K562 (cell line): Measurements from ENCODE around the gene BRWD1. TPM values are rescaled to one million over a fixed set of nuclear protein-coding genes. Genes with fewer than 3 reads are reported as not detected.

Source experiments
- ATAC-seq: fragments of 200-7000 bp; cut with Tn5 transposase; 3 replicates; pipeline ENCODE4 v1.9.1; 2020; ENCODE audit warnings: moderate library complexity
- BruUV-seq: library from RNA; stranded (reverse); fragments of 400-500 nt; replicated peaks from 2 replicates; lab custom pipeline; 2021; lab: Mats Ljungman, UMichigan
- CTCF ChIA-PET: fragments of 300-600 bp; formaldehyde crosslinking; extraction: SDS; loops from one replicate; lab custom pipeline; 2021; ENCODE audit warnings: low intra/inter-chr PET ratio; lab: Yijun Ruan, JAX
- POLR2A ChIA-PET: fragments of 300-600, 350-650 bp; sonication (Branson Sonifier 250); formaldehyde crosslinking; extraction: SDS; loops from one replicate; lab custom pipeline; 2021; ENCODE audit warnings: antibody characterized with exemption, inconsistent platforms; lab: Yijun Ruan, JAX
- DNase-seq, 4 experiments: peaks; one replicate each; pipeline versions ENCODE4 v3.0.0 to v3.0.0-alpha.2; 2011 to 2018; ENCODE audit warnings: low spot score in 3 of 4, mixed read lengths in 3 of 4; ENCODE audit errors: extremely low read depth in 1 of 4
- FAIRE-seq: peaks from 2 replicates; lab custom pipeline; 2011; peaks lifted over from hg19 to GRCh38; lab: Jason Lieb, UNC
- H2AFZ ChIP-seq: 2 replicates; pipeline ENCODE4 v1.6.0; 2011; ENCODE audit warnings: low read depth, low read length, control low read depth, inconsistent platforms
- H3K27ac ChIP-seq: fragments of 200-600 bp; 3 replicates; pipeline ENCODE4 v1.8.0; 2011; ENCODE audit warnings: low read depth, mild to moderate bottlenecking, control low read depth, inconsistent platforms, low read length, moderate library complexity, mixed read lengths; ENCODE audit errors: extremely low read depth
- H3K27me3 ChIP-seq, 2 experiments: fragments of 300-600 bp in 1 of 2; 2 replicates in 1 of 2; 3 replicates in 1 of 2; pipeline versions ENCODE4 v1.6.0 to v1.8.0; 2011; ENCODE audit warnings: inconsistent platforms in 2 of 2, low read length in 2 of 2, mild to moderate bottlenecking in 1 of 2, mixed read lengths in 1 of 2, moderate library complexity in 1 of 2; ENCODE audit not compliant: control insufficient read depth in 2 of 2, insufficient read depth in 2 of 2
- H3K36me3 ChIP-seq: fragments of 300-600 bp; 3 replicates; pipeline ENCODE4 v1.8.0; 2011; ENCODE audit warnings: mild to moderate bottlenecking, low read length, inconsistent platforms; ENCODE audit not compliant: control insufficient read depth, insufficient read depth
- H3K4me1 ChIP-seq, 2 experiments: fragments of 200-600 bp in 1 of 2; replicated peaks in 1 of 2; 2 replicates in 1 of 2; 3 replicates in 1 of 2; pipeline versions ENCODE4 v1.5.1 to v1.8.0; 2011; ENCODE audit warnings: inconsistent platforms in 2 of 2, low read length in 2 of 2, mild to moderate bottlenecking in 1 of 2, mixed read lengths in 1 of 2, moderate library complexity in 1 of 2; ENCODE audit not compliant: control insufficient read depth in 2 of 2, insufficient read depth in 2 of 2
- H3K4me2 ChIP-seq: 2 replicates; pipeline ENCODE4 v1.6.1; 2011; ENCODE audit warnings: low read length, control low read depth, inconsistent platforms, mixed read lengths; ENCODE audit not compliant: insufficient read depth
- H3K4me3 ChIP-seq: fragments of 200-600 bp; sonication (generic), shearing (Covaris generic); 2 replicates; pipeline ENCODE4 v1.5.1; 2016; ENCODE audit warnings: control low read depth, inconsistent platforms
- H3K79me2 ChIP-seq: fragments of 200-600 bp; 3 replicates; pipeline ENCODE4 v1.8.0; 2011; ENCODE audit warnings: low read length, inconsistent platforms; ENCODE audit not compliant: control insufficient read depth, insufficient read depth
- H3K9ac ChIP-seq, 2 experiments: 2 replicates each; pipeline versions ENCODE4 v1.6.0 to v1.6.1; 2011; ENCODE audit warnings: low read depth in 2 of 2, low read length in 2 of 2, control low read depth in 1 of 2, inconsistent platforms in 1 of 2, mild to moderate bottlenecking in 1 of 2, mixed read lengths in 1 of 2; ENCODE audit not compliant: insufficient read depth in 1 of 2
- H3K9me1 ChIP-seq: one replicate; pipeline ENCODE4 v1.6.0; 2011; ENCODE audit warnings: inconsistent platforms, mild to moderate bottlenecking, low read length, moderate library complexity; ENCODE audit not compliant: control insufficient read depth, insufficient read depth
- H3K9me3 ChIP-seq: replicated peaks from 2 replicates; pipeline ENCODE4 v1.5.1; 2011; ENCODE audit warnings: low read depth, low read length, inconsistent platforms; ENCODE audit not compliant: control insufficient read depth, insufficient read depth
- H4K20me1 ChIP-seq: replicated peaks from 2 replicates; pipeline ENCODE4 v1.6.1; 2011; ENCODE audit warnings: low read length, inconsistent platforms, mixed read lengths; ENCODE audit not compliant: control insufficient read depth, insufficient read depth
- CBX1 ChIP-seq: sonication (generic); IDR thresholded peaks from 2 replicates; pipeline ENCODE4 v1.6.1; 2016; ENCODE audit warnings: antibody characterized with exemption, low read depth, mild to moderate bottlenecking
- CEBPB ChIP-seq: fragments of 450-650 bp; IDR thresholded peaks from 2 replicates; pipeline ENCODE4 v1.6.1; 2016; ENCODE audit warnings: missing genetic modification characterization, missing compliant biosample characterization
- CHD1 ChIP-seq: fragments of 200-600 bp; sonication (generic); IDR thresholded peaks from one replicate; pipeline ENCODE4 v1.6.1; 2012; ENCODE audit warnings: mild to moderate bottlenecking, moderate library complexity, low read length, inconsistent platforms
- DMBX1 ChIP-seq: fragments of 250-450 bp; sonication (Bioruptor Pico); IDR thresholded peaks from 2 replicates; pipeline ENCODE4 v1.8.0; 2022; ENCODE audit warnings: inconsistent platforms, mild to moderate bottlenecking, moderate library complexity, borderline replicate concordance
- EGR1 ChIP-seq: fragments of 450-650 bp; conservative IDR thresholded peaks from 2 replicates; pipeline ENCODE4 v1.6.1; 2017; ENCODE audit warnings: mild to moderate bottlenecking
- HDAC1 ChIP-seq, 2 experiments: fragments of 450-650 bp; IDR thresholded peaks; 2 replicates each; pipeline ENCODE4 v1.6.1; 2016 to 2017; ENCODE audit warnings: inconsistent platforms in 1 of 2, mild to moderate bottlenecking in 1 of 2, moderate library complexity in 1 of 2
- NCOA6 ChIP-seq: fragments of 450-650 bp; IDR thresholded peaks from 2 replicates; pipeline ENCODE4 v1.6.1; 2017; ENCODE audit warnings: mild to moderate bottlenecking
- NFXL1 ChIP-seq: fragments of 450-650 bp; formaldehyde crosslinking; IDR thresholded peaks from 2 replicates; pipeline ENCODE4 v1.4.0; 2021; ENCODE audit warnings: mild to moderate bottlenecking
- PPARD ChIP-seq: fragments of 250-450 bp; sonication (Bioruptor Pico); IDR thresholded peaks from 2 replicates; pipeline ENCODE4 v1.8.0; 2022; ENCODE audit warnings: inconsistent platforms, mild to moderate bottlenecking, moderate library complexity
- SMARCA5 ChIP-seq: fragments of 450-650 bp; IDR thresholded peaks from 2 replicates; pipeline ENCODE4 v1.6.1; 2016
- TSC22D4 ChIP-seq: fragments of 450-650 bp; IDR thresholded peaks from 2 replicates; pipeline ENCODE4 v1.6.1; 2016; ENCODE audit warnings: missing genetic modification characterization, missing biosample characterization, control low read depth
- ZKSCAN1 ChIP-seq: fragments of 150-350 bp; IDR thresholded peaks from 2 replicates; pipeline ENCODE4 v1.6.1; 2016; ENCODE audit warnings: low read depth, low read length
- ZNF174 ChIP-seq: fragments of 250-450 bp; sonication (Bioruptor Pico); IDR thresholded peaks from 2 replicates; pipeline ENCODE4 v1.4.0; 2020; ENCODE audit warnings: mild to moderate bottlenecking
- WGBS: fragments of 100-300 bp; shearing (Covaris generic); methylation state at CpG from one replicate; pipeline ENCODE4 v1.1.6; 2016; ENCODE audit warnings: low coverage, mixed read lengths; ENCODE audit not compliant: insufficient coverage; ENCODE audit errors: missing lambda C conversion rate; 5-methylcytosine and 5-hydroxymethylcytosine counted together
- in situ Hi-C: fragments of 300-500 bp; cut with MboI; formaldehyde crosslinking; loops from 4 replicates; pipeline ENCODE4 v1.15.0; 2018; ENCODE audit warnings: inconsistent platforms, mixed read lengths
- intact Hi-C: fragments of 100-400 bp; cut with micrococcal nuclease; formaldehyde crosslinking; loops from 2 replicates; pipeline ENCODE4 v1.14.2; 2022
- polyA plus RNA-seq, 8 experiments: library from polyadenylated mRNA; depleted of rRNA in 4 of 8; stranded (reverse) in 5 of 8; unstranded in 3 of 8; fragments of >200 nt; fragmentation: Nextera tagmentation in 2 of 8; fragmentation: Illumina TruSeq in 1 of 8; extraction: Ambion mirVana in 2 of 8; extraction: Trizol in 1 of 8; gene quantifications; 2 replicates each; pipeline versions ENCODE4 v1.2.1 to v1.2.3, GENCODE V29; 2011 to 2014; ENCODE audit warnings: inconsistent platforms in 1 of 8, missing spikeins in 1 of 8
- total RNA-seq, 7 experiments: library from RNA; depleted of rRNA in 6 of 7; stranded (reverse); fragments of >200 nt in 6 of 7; fragmentation: Illumina TruSeq in 2 of 7; extraction: Trizol in 2 of 7; gene quantifications; 2 replicates each; pipeline versions ENCODE4 v1.2.1 to v1.2.3, GENCODE V29; 2011 to 2021; ENCODE audit warnings: low replicate concordance in 1 of 7
- TF ChIP-seq, protein P1 (sequence below): conservative IDR thresholded peaks from 2 replicates; pipeline ENCODE4 v1.6.1; 2011; ENCODE audit warnings: low read depth, mild to moderate bottlenecking, low read length; ENCODE audit not compliant: control insufficient read depth
- TF ChIP-seq, protein P2 (sequence below): fragments of 450-650 bp; IDR thresholded peaks from 2 replicates; pipeline ENCODE4 v1.6.1; 2016; ENCODE audit warnings: low read depth

BRWD1 gene
- total and polyA plus RNA-seq, 9 of the 15 experiments (the other 6 are each of a cell fraction or from before 2014, with no cell fraction given) = 10.1 to 60.2 (median 34.1) TPM

DNA sequence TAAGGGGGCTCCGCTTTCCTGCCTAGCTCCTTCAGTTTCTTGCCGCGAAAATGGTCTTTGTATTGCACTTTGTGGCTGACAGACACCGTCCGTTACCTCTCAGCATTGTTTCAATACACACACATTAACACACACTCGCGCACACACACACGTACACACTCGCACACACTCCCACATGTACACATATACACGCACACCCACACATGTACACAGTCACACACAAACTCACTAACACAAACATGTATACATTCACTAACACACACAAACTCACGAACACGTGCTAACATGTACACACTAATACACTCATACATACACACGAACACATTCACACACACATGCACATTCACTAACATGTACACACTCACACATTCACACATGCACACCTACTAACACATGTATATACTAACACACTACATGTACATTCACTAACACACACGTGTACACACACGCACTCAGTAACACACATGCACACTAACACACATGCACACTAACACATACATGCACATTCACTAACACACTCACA lies 179.1 kb downstream of the BRWD1 start:
- FAIRE-seq = peak; percentile 42
- Histone ChIP-seq H3K9ac (no peak overlapping the region), H3K79me2 (no peaks in the 10 kb centered on the region), H3K4me1 (peaks cover 0 to 6% of the 10 kb centered on the region in 2 experiments; a peak in 3 of 5 replicates), H4K20me1 (no peaks in the 10 kb centered on the region), H3K4me3 (no peak overlapping the region), H3K4me2 (no peak overlapping the region), H3K27me3 (peaks cover 4 to 19% of the 10 kb centered on the region in 2 experiments; a peak in 4 of 5 replicates), H2AFZ (no peak overlapping the region), H3K27ac (no peak overlapping the region), H3K9me1 (no peaks in the 10 kb centered on the region), H3K9me3 (no peaks in the 10 kb centered on the region), H3K36me3 (no peaks in the 10 kb centered on the region)
- no peak for ATAC-seq
- in situ Hi-C loops = no loop called here
- no peak for DNase-seq
- intact Hi-C loops = no loop called here
- no TSS peak for BruUV-seq
- ChIA-PET CTCF (no interaction called here), POLR2A (interaction anchor here (0.6 to 0.8 kb wide), 4 partner anchors 36 to 293 kb away, joined by 3 to 5 read pairs (median 3); no protein-coding TSS in a partner anchor)
- 16% methylated on average over 15 of the region's 15 CpGs for WGBS
- TF ChIP-seq NFXL1 (CRISPR knock-in tag) (no peak), ZKSCAN1 (no peak), SMARCA5 (0 out of 2 replicates have a peak, but pooled peaks have one; percentile 19), EGR1 (no peak), CEBPB (tag) (no peak), CBX1 (no peak), ZNF174 (no peak), TSC22D4 (peak; percentile 81; the same call in 1 of the 2 replicates), DMBX1 (CRISPR knock-in tag) (no peak), CHD1 (no peak), HDAC1 (IDR thresholded peaks at IDR 0.05) (0 out of 4 replicates have a peak, but pooled peaks of 1 of the 2 experiments have one; percentile 24), PPARD (no peak), NCOA6 (no peak)
- TF ChIP-seq, protein P1, sequence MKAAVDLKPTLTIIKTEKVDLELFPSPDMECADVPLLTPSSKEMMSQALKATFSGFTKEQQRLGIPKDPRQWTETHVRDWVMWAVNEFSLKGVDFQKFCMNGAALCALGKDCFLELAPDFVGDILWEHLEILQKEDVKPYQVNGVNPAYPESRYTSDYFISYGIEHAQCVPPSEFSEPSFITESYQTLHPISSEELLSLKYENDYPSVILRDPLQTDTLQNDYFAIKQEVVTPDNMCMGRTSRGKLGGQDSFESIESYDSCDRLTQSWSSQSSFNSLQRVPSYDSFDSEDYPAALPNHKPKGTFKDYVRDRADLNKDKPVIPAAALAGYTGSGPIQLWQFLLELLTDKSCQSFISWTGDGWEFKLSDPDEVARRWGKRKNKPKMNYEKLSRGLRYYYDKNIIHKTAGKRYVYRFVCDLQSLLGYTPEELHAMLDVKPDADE = no peak
- TF ChIP-seq, protein P2, sequence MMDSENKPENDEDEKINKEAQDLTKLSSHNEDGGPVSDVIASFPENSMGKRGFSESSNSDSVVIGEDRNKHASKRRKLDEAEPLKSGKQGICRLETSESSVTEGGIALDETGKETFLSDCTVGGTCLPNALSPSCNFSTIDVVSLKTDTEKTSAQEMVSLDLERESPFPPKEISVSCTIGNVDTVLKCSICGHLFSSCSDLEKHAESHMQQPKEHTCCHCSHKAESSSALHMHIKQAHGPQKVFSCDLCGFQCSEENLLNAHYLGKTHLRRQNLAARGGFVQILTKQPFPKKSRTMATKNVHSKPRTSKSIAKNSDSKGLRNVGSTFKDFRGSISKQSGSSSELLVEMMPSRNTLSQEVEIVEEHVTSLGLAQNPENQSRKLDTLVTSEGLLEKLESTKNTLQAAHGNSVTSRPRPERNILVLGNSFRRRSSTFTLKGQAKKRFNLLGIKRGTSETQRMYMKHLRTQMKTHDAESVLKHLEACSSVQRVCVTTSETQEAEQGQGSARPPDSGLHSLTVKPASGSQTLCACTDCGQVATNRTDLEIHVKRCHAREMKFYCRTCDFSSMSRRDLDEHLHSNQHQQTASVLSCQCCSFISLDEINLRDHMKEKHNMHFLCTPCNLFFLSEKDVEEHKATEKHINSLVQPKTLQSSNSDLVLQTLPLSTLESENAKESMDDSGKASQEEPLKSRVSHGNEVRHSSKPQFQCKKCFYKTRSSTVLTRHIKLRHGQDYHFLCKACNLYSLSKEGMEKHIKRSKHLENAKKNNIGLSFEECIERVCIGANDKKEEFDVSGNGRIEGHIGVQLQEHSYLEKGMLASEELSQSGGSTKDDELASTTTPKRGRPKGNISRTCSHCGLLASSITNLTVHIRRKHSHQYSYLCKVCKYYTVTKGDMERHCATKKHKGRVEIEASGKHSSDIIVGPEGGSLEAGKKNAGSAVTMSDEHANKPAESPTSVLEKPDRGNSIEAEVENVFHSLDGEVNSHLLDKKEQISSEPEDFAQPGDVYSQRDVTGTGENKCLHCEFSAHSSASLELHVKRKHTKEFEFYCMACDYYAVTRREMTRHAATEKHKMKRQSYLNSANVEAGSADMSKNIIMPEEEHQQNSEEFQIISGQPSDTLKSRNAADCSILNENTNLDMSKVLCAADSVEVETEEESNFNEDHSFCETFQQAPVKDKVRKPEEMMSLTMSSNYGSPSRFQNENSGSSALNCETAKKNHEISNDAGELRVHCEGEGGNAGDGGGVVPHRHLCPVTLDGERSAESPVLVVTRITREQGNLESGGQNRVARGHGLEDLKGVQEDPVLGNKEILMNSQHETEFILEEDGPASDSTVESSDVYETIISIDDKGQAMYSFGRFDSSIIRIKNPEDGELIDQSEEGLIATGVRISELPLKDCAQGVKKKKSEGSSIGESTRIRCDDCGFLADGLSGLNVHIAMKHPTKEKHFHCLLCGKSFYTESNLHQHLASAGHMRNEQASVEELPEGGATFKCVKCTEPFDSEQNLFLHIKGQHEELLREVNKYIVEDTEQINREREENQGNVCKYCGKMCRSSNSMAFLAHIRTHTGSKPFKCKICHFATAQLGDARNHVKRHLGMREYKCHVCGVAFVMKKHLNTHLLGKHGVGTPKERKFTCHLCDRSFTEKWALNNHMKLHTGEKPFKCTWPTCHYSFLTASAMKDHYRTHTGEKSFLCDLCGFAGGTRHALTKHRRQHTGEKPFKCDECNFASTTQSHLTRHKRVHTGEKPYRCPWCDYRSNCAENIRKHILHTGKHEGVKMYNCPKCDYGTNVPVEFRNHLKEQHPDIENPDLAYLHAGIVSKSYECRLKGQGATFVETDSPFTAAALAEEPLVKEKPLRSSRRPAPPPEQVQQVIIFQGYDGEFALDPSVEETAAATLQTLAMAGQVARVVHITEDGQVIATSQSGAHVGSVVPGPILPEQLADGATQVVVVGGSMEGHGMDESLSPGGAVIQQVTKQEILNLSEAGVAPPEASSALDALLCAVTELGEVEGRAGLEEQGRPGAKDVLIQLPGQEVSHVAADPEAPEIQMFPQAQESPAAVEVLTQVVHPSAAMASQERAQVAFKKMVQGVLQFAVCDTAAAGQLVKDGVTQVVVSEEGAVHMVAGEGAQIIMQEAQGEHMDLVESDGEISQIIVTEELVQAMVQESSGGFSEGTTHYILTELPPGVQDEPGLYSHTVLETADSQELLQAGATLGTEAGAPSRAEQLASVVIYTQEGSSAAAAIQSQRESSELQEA = no peak
